HG03139 (cell line): Measurements from ENCODE around the gene TEPSIN.
A peak's percentile ranks its signal among the peaks of the same experiment; 100 is the strongest.

ENCODE experiments used
- ATAC-seq: cut with Tn5 transposase; IDR thresholded peaks from one replicate; pipeline ENCODE4 v1.9.1; 2021; ENCODE audit not compliant: unreplicated experiment

TEPSIN gene

GRCh38 chr17:81238815-81239713 is at the start of gene TEPSIN, which contains the start of gene NDUFAF8:
TEPSIN (minus strand) TSS chr17:81239055; CDS start chr17:81239033, 22 bp downstream.
NDUFAF8 (plus strand) TSS chr17:81239318; CDS start chr17:81239364, 46 bp downstream.
- ATAC-seq: peak; percentile 91

GRCh38 chr17:81287741-81288430 is 49.0 kb upstream of the TEPSIN start:
- no peak for ATAC-seq

GRCh38 chr17:81287152-81287551 is 48.3 kb upstream of the TEPSIN start:
- no peak for ATAC-seq

- no peak for ATAC-seq
These were observed 47.8 kb upstream of the TEPSIN start for GRCh38 chr17:81286491-81287145.

GRCh38 chr17:81285894-81286293 is 47.0 kb upstream of the TEPSIN start:
- ATAC-seq: no peak

- ATAC-seq: peak; percentile 50
These were observed 46.5 kb upstream of the TEPSIN start for GRCh38 chr17:81285179-81285878.

- ATAC-seq: no peak
These were observed 44.0 kb upstream of the TEPSIN start for GRCh38 chr17:81282876-81283275.

GRCh38 chr17:81282141-81282540 is 43.3 kb upstream of the TEPSIN start:
- ATAC-seq: no peak

GRCh38 chr17:81280571-81280970 is 41.7 kb upstream of the TEPSIN start:
- ATAC-seq: no peak

- ATAC-seq: no peak
These were observed 40.7 kb upstream of the TEPSIN start for GRCh38 chr17:81279278-81280275.

- no peak for ATAC-seq
These were observed 40.0 kb upstream of the TEPSIN start for GRCh38 chr17:81278831-81279230.

- ATAC-seq: no peak
These were observed 39.3 kb upstream of the TEPSIN start for GRCh38 chr17:81277946-81278693.

- ATAC-seq: no peak
These were observed 38.6 kb upstream of the TEPSIN start for GRCh38 chr17:81277421-81277820.

- ATAC-seq: no peak
These were observed 37.9 kb upstream of the TEPSIN start for GRCh38 chr17:81276781-81277180.

- ATAC-seq: no peak
These were observed 35.6 kb upstream of the TEPSIN start for GRCh38 chr17:81274471-81274855.

- no peak for ATAC-seq
These were observed 35.0 kb upstream of the TEPSIN start for GRCh38 chr17:81273698-81274470.

GRCh38 chr17:81272616-81273015 is 33.8 kb upstream of the TEPSIN start:
- no peak for ATAC-seq

- ATAC-seq: no peak
These were observed 32.4 kb upstream of the TEPSIN start for GRCh38 chr17:81271226-81271625.
